NT2/D1 (cell line): ENCODE results near the gene ASAP2.

Source experiments
- DNase-seq: peaks from one replicate; pipeline ENCODE4 v3.0.0-alpha.2; 2011; ENCODE audit warnings: low read depth, low spot score
- H3K27me3 ChIP-seq: 2 replicates; pipeline ENCODE4 v1.6.0; 2011; ENCODE audit warnings: mild to moderate bottlenecking; ENCODE audit not compliant: insufficient read length, insufficient read depth
- H3K36me3 ChIP-seq: 2 replicates; pipeline ENCODE4 v1.6.1; 2011; ENCODE audit warnings: mild to moderate bottlenecking, low read length, mixed read lengths; ENCODE audit not compliant: insufficient read depth, insufficient read length
- H3K4me1 ChIP-seq: 2 replicates; pipeline ENCODE4 v1.5.1; 2011; ENCODE audit not compliant: insufficient read depth, insufficient read length
- H3K4me3 ChIP-seq: 2 replicates; pipeline ENCODE4 v1.5.1; 2011; ENCODE audit warnings: low read depth; ENCODE audit not compliant: insufficient read length
- H3K9ac ChIP-seq: 2 replicates; pipeline ENCODE4 v1.6.0; 2011; ENCODE audit warnings: low read depth; ENCODE audit not compliant: insufficient read length
- H3K9me3 ChIP-seq: 2 replicates; pipeline ENCODE4 v1.5.1; 2011; ENCODE audit warnings: mild to moderate bottlenecking, low read length; ENCODE audit not compliant: insufficient read depth
- SUZ12 ChIP-seq: IDR thresholded peaks from 2 replicates; pipeline ENCODE4 v1.6.1; 2011; ENCODE audit not compliant: insufficient read length, insufficient read depth; ENCODE audit errors: extremely low read depth
- YY1 ChIP-seq: IDR thresholded peaks from 2 replicates; pipeline ENCODE4 v1.6.1; 2011; ENCODE audit not compliant: insufficient read length, insufficient read depth
- ZNF274 ChIP-seq: IDR thresholded peaks from 2 replicates; pipeline ENCODE4 v1.6.1; 2011; ENCODE audit warnings: mild to moderate bottlenecking, low read depth, low read length

Gene ASAP2

DNA sequence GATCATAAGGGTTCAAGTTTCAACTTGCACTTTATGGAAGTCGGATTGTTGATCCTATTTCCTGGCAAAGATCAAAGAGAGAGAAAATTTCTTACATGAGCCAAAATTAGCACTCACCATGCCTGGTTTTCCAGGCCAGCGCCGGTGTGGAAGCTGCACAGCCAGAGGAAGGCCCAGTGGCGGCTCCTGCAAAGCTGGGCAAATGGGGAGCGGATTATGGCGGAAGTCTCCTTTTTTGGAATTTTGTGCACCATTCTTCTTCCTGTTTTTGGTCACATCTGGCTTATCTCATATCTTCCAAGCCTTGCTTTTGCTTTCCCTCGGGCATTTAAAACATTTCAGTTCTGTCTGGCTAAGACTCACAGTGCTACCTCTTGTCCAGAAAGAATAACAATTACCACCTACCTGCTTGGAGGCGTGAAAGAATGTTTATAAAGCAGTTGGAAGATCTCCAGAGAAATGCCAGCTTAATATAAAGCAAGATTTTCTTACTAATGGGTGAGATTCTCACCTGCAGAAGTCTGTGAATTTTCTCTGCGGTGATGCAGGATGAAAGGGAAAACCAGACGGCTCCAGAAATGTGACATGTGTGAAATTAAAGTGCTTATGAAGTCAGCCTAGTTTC is 94.3 kb downstream of the ASAP2 start:
- no peaks in the 10 kb centered on the region for H3K27me3 ChIP-seq
- no peak overlapping the region for H3K9ac ChIP-seq
- H3K9me3 ChIP-seq: no peaks in the 10 kb centered on the region
- H3K36me3 ChIP-seq: peaks cover 4% of the 10 kb centered on the region
- no peaks in the 10 kb centered on the region for H3K4me1 ChIP-seq
- no peak for TF ChIP-seq YY1
- no peak overlapping the region for H3K4me3 ChIP-seq
- DNase-seq: no peak

DNA sequence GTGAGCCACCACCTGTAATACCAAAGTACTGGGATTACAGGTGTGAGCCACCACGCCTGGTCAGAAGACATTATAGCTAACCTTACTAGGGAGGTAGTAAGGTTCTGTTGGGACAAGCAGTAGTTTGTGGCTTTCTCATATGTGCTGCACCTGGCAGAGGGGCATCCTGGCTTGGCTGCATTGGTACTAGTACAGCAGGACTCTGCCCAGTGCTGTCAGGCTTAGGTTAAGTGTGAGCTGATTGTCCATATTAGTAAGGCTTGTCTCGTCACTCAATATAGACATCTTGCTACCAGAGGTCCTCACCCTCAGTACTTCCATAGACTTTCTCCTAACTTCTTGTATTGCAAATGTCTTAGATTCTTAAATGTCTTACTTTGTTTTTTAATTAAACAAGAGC is 96.1 kb downstream of the ASAP2 start:
- H3K36me3 ChIP-seq: peaks cover 4% of the 10 kb centered on the region
- no peak overlapping the region for H3K4me3 ChIP-seq
- TF ChIP-seq YY1 (no peak), SUZ12 (no peak), ZNF274 (no peak)
- H3K4me1 ChIP-seq: no peaks in the 10 kb centered on the region
- H3K9ac ChIP-seq: no peak overlapping the region
- no peaks in the 10 kb centered on the region for H3K27me3 ChIP-seq
- no peaks in the 10 kb centered on the region for H3K9me3 ChIP-seq
- DNase-seq: no peak

DNA sequence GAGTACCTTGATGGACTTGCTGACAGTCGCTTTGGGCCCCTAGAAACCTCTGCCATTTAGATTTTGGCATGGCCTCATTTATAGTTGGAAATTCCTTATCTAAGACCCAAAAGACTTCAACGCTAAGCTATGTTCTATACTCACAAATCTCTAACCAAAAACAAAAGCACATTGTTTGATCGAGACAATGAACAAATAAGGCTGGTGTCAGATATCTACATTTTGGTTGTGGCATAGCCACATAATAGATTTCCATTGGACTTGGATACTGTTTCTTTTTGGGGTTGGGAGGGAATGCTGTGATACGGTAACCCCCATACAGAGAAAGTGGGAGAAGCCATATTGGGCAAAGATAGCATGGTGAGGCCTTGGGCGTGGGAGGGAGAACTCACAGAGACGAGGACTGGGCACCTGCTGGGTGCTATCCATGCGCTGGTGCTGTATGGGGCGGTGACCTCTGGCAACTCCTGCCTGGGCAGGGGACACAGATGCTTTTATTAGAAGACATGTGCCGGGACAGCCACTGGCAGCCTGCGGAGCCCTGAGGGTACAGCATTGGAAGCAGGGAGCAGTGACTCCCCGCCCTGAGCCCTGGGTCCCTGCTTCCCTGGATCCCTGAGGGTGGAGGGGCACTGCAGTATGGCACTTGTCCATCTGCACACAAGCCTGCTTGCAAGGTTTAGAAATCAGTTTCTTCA is 97.1 kb downstream of the ASAP2 start:
- no peak overlapping the region for H3K4me3 ChIP-seq
- no peaks in the 10 kb centered on the region for H3K9me3 ChIP-seq
- no peaks in the 10 kb centered on the region for H3K27me3 ChIP-seq
- DNase-seq: no peak
- peaks cover 2% of the 10 kb centered on the region for H3K36me3 ChIP-seq
- TF ChIP-seq YY1 (no peak), ZNF274 (no peak), SUZ12 (no peak)
- no peak overlapping the region for H3K9ac ChIP-seq
- no peaks in the 10 kb centered on the region for H3K4me1 ChIP-seq

DNA sequence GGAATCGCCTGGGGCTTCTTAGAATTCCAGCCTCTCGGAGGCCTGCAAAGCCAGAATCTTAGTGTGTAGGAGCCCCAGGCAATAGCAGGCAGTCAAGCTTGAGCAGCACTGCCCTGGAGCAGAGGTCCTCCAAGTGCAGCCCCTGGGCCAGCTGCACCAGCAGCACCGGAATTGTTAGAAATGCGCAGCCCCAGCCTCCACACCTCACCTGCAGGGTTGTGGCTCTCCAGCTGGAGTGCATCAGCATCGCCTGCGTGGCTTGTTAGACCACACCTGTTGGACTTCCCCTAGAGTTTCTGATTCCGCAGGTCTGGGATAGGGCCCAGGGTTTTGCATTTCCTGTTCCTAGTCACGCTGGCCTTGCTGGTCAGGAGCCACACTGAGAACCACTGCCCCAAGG is 100.3 kb downstream of the ASAP2 start:
- TF ChIP-seq ZNF274 (no peak), SUZ12 (no peak), YY1 (no peak)
- Histone ChIP-seq H3K4me1 (no peaks in the 10 kb centered on the region), H3K4me3 (no peak overlapping the region), H3K9ac (no peak overlapping the region), H3K36me3 (no peaks in the 10 kb centered on the region), H3K9me3 (no peaks in the 10 kb centered on the region), H3K27me3 (no peaks in the 10 kb centered on the region)
- no peak for DNase-seq

DNA sequence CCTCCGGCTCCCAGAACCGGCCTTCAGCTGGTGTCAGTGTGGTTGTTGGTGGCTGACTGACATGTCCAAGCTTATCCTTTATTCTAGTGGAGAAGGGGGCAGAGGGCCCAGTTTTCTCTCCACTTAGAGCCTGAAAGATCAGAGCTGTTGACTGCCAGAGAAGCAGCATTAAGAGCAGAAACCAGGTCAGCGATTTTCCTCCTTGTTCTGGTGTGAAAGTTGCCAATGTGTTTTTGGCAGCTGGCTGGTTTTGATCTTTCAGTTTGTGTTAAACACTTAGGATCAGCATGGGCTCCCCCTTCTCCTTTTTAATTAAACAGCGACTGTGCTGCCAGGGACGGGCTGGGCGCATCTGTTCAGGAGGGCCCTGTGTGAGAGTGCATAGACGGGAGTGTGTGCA is 100.9 kb downstream of the ASAP2 start:
- TF ChIP-seq ZNF274 (no peak), YY1 (no peak), SUZ12 (no peak)
- Histone ChIP-seq H3K27me3 (no peaks in the 10 kb centered on the region), H3K4me3 (no peak overlapping the region), H3K9ac (no peak overlapping the region), H3K36me3 (no peaks in the 10 kb centered on the region), H3K4me1 (no peaks in the 10 kb centered on the region), H3K9me3 (no peaks in the 10 kb centered on the region)
- no peak for DNase-seq

DNA sequence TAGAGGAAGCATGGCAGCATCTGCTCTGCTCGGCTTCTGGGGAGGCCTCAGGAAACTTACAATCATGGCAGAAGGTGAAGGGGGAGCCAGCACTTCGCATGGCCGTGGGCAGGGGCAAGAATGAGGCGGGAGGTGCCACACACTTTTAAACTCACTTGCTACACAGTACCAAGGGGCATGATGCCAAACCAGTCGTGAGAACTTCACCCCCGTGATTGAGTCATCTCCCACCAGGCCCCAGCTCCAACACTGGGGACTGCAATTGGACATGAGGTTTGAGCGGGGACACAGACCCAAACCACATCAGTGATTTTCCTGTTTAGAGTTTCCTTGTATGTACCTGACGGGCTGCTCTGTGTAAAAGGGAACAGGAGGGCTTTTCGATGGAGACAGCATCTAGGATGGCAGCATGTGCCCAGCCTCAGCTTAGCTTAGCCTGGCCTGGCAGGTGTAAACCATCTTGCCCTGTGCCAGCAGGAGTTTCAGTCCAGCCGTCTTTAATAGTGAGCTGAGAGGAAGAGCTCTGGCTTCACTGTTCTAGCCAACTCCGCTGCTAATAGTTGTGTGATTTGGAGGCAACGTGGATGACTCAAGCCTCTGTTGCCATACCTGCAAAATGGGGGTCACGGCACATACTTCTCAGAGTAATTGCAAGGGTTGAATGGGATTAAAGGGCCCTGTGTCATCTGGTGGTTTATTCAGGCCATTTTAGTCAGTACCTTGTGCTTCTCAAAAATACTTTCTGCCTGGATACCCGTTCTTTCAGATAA is 101.8 kb downstream of the ASAP2 start:
- H3K9me3 ChIP-seq: no peaks in the 10 kb centered on the region
- H3K36me3 ChIP-seq: no peaks in the 10 kb centered on the region
- no peak for DNase-seq
- no peak overlapping the region for H3K4me3 ChIP-seq
- H3K27me3 ChIP-seq: no peaks in the 10 kb centered on the region
- H3K9ac ChIP-seq: no peak overlapping the region
- H3K4me1 ChIP-seq: no peaks in the 10 kb centered on the region
- no peak for TF ChIP-seq ZNF274
- TF ChIP-seq YY1: no peak
- TF ChIP-seq SUZ12: no peak

DNA sequence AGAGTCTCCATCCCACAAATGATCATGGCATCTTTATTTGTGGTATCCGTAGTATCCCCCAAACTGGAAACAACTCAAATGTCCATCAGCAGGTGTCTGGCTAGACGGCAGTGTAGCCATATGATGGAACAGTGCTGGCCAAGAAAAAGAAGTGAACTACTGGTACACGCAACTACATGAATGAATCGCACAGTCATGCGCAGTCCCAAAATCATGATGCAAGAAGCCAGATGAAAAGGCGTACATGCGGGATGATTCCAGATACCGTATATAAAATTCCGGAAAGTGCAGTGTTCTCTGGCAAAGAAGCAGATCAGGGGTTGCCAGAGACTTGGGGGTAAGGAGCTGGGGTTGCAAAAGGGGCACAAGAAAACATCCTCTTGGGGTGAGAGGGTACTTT is 102.5 kb downstream of the ASAP2 start:
- Histone ChIP-seq H3K4me3 (no peak overlapping the region), H3K27me3 (no peaks in the 10 kb centered on the region), H3K36me3 (no peaks in the 10 kb centered on the region), H3K4me1 (no peaks in the 10 kb centered on the region), H3K9ac (no peak overlapping the region), H3K9me3 (no peaks in the 10 kb centered on the region)
- no peak for TF ChIP-seq SUZ12
- no peak for DNase-seq
